Jurkat, Clone E6-1 (cell line): Measurements from ENCODE around the gene IL16.

Experiments used
- DNase-seq: peaks from one replicate; pipeline ENCODE4 v3.0.0-alpha.2; 2011; ENCODE audit warnings: low read depth, low spot score
- H3K4me3 ChIP-seq: 2 replicates; pipeline ENCODE4 v1.5.1; 2011; ENCODE audit warnings: mild to moderate bottlenecking, low read length, control low read depth, moderate library complexity

IL16 gene

GRCh38 chr15:81268340-81268739 lies 71.7 kb downstream of the IL16 start:
- DNase-seq: no peak
- no peak overlapping the region for H3K4me3 ChIP-seq

- no peak overlapping the region for H3K4me3 ChIP-seq
- DNase-seq: peak; percentile 59
These were observed 72.4 kb downstream of the IL16 start for GRCh38 chr15:81268881-81269601.

GRCh38 chr15:81270188-81270587 lies 73.5 kb downstream of the IL16 start:
- no peak for DNase-seq
- no peak overlapping the region for H3K4me3 ChIP-seq

- no peak for DNase-seq
- no peak overlapping the region for H3K4me3 ChIP-seq
These were observed 74.3 kb downstream of the IL16 start for GRCh38 chr15:81270781-81271491.

- no peak overlapping the region for H3K4me3 ChIP-seq
- DNase-seq: no peak
These were observed 75.3 kb downstream of the IL16 start for GRCh38 chr15:81271761-81272644.

- H3K4me3 ChIP-seq: no peak overlapping the region
These were observed 76.5 kb downstream of the IL16 start for GRCh38 chr15:81273200-81273599.

GRCh38 chr15:81273855-81274254 lies 77.2 kb downstream of the IL16 start:
- DNase-seq: no peak
- H3K4me3 ChIP-seq: no peak overlapping the region

More at GRCh38 chr15:81273200-81273599, 76.5 kb downstream of the IL16 start:
- DNase-seq: no peak

- DNase-seq: no peak
- H3K4me3 ChIP-seq: no peak overlapping the region
These were observed 77.6 kb downstream of the IL16 start for GRCh38 chr15:81274255-81274654.

GRCh38 chr15:81274931-81275707 lies 78.4 kb downstream of the IL16 start:
- DNase-seq: peak; percentile 82
- H3K4me3 ChIP-seq: no peak overlapping the region

- DNase-seq: no peak
- H3K4me3 ChIP-seq: no peak overlapping the region
These were observed 79.2 kb downstream of the IL16 start for GRCh38 chr15:81275711-81276392.

GRCh38 chr15:81276967-81277366 lies 80.3 kb downstream of the IL16 start:
- DNase-seq: no peak
- H3K4me3 ChIP-seq: no peak overlapping the region

- no peak for DNase-seq
- no peak overlapping the region for H3K4me3 ChIP-seq
These were observed 81.2 kb downstream of the IL16 start for GRCh38 chr15:81277851-81278250.

- no peak overlapping the region for H3K4me3 ChIP-seq
- DNase-seq: no peak
These were observed 81.8 kb downstream of the IL16 start for GRCh38 chr15:81278306-81279029.

GRCh38 chr15:81279621-81280485 lies 83.2 kb downstream of the IL16 start:
- H3K4me3 ChIP-seq: no peak overlapping the region
- DNase-seq: no peak

GRCh38 chr15:81280696-81281455 lies 84.2 kb downstream of the IL16 start:
- DNase-seq: no peak

GRCh38 chr15:81281456-81281735 lies 84.7 kb downstream of the IL16 start:
- no peak overlapping the region for H3K4me3 ChIP-seq

More at GRCh38 chr15:81280696-81281455, 84.2 kb downstream of the IL16 start:
- no peak overlapping the region for H3K4me3 ChIP-seq

More at GRCh38 chr15:81281456-81281735, 84.7 kb downstream of the IL16 start:
- no peak for DNase-seq
